GM21367 (cell line): ENCODE results near the gene PCNT.
A peak's percentile ranks its signal among the peaks of the same experiment; 100 is the strongest.
"Not testable (repeated sequence)": the region's sequence is repeated elsewhere in the genome, so short reads cannot be mapped to it uniquely, and the experiment has no call there.

Experiments used
- ATAC-seq: cut with Tn5 transposase; IDR thresholded peaks from one replicate; pipeline ENCODE4 v1.9.1; 2021; ENCODE audit not compliant: unreplicated experiment

PCNT gene

GRCh38 chr21:46307625-46308024 is 16.3 kb upstream of the PCNT start:
- no peak for ATAC-seq

GRCh38 chr21:46308431-46308830 is 15.5 kb upstream of the PCNT start:
- ATAC-seq = no peak

GRCh38 chr21:46310260-46310659 is 13.7 kb upstream of the PCNT start:
- not testable (repeated sequence) for ATAC-seq

- ATAC-seq = no peak
These were observed 12.4 kb upstream of the PCNT start for GRCh38 chr21:46311568-46311967.

GRCh38 chr21:46312949-46313348 is 11.0 kb upstream of the PCNT start:
- ATAC-seq = no peak

- no peak for ATAC-seq
These were observed 9.4 kb upstream of the PCNT start for GRCh38 chr21:46314441-46315020.

GRCh38 chr21:46316708-46317324 is 7.1 kb upstream of the PCNT start:
- ATAC-seq = no peak

GRCh38 chr21:46317710-46318463 is 6.1 kb upstream of the PCNT start:
- ATAC-seq = no peak

GRCh38 chr21:46318464-46318845 is 5.5 kb upstream of the PCNT start:
- ATAC-seq = no peak

- ATAC-seq = no peak
These were observed 4.8 kb upstream of the PCNT start for GRCh38 chr21:46319186-46319585.

- no peak for ATAC-seq
These were observed 3.6 kb upstream of the PCNT start for GRCh38 chr21:46320331-46320801.

GRCh38 chr21:46322351-46323226 is 1.4 kb upstream of the PCNT start:
- ATAC-seq = no peak

- peak; percentile 5 for ATAC-seq
These were observed 688 bp upstream of the PCNT start for GRCh38 chr21:46323227-46323709.

GRCh38 chr21:46324390-46325072 is 575 bp downstream of the PCNT start:
- ATAC-seq = peak; percentile 34

- no peak for ATAC-seq
These were observed 1.3 kb downstream of the PCNT start for GRCh38 chr21:46325073-46325912.

- ATAC-seq = no peak
These were observed 2.3 kb downstream of the PCNT start for GRCh38 chr21:46326110-46326703.

GRCh38 chr21:46327711-46328110 is 3.8 kb downstream of the PCNT start:
- no peak for ATAC-seq

- no peak for ATAC-seq
These were observed 4.2 kb downstream of the PCNT start for GRCh38 chr21:46328151-46328550.

- ATAC-seq = no peak
These were observed 5.8 kb downstream of the PCNT start for GRCh38 chr21:46329796-46330195.
